NCI-H526 (cell line): ENCODE data around the gene NMBR.
"Not testable (repeated sequence)": the region's sequence is repeated elsewhere in the genome, so short reads cannot be mapped to it uniquely, and the experiment has no call there.

ENCODE experiments used
- DNase-seq, 2 experiments: peaks; one replicate each; lab custom pipeline; 2025; lab: John Stamatoyannopoulos, UW

NMBR gene

DNA sequence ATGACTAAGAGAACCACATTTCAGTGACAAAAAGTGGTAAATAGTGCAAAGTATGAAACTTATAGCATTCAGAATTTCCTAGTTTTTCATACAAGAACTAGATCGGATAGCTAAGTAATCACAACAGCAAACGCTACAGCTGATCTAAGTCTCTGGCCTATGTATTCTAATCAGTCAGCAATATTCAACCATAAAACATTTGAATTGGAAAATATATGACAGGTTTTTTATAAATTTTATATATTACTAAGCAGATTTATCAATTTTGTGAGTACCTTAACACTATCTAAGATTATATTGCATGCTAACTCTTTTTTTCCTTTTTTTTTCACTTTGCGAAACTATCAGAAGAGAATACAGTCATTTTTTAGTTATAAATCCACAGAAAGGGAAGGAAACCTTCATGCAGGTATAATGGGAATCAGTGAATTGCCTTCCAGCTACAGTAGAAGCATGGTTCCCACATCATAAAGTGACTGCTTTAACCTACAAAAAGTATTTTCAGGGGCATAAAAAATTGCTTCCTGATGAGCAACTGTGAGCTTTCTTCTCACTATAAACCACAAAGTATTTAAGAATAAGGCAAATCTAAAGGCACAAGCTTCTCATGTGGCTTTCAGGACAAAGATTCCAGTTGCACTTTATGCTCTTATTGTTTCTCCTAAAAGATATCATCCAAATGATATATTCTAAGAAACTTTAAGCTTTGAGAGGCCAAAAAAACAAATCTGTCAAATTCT is 88.2 kb downstream of the NMBR start:
- no peak for DNase-seq

DNA sequence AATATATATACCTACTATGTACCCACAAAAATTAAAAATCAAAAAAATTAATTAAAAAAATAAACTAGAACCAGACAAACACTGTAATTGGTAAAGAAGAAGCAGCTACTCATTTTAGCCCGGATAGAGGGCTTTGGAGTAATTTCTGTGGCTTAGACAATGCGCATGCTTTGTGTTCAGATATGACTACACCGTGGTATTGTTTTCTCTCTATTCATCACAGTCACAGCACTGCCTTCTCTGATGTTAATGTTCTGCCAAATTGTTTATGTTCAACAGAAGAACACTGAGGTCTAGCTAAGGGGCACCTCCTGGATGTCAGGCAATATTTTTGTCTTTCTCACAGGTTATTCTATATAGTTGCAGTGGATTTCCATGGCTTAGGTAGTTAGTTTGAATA is 91.7 kb downstream of the NMBR start:
- DNase-seq, result no peak

DNA sequence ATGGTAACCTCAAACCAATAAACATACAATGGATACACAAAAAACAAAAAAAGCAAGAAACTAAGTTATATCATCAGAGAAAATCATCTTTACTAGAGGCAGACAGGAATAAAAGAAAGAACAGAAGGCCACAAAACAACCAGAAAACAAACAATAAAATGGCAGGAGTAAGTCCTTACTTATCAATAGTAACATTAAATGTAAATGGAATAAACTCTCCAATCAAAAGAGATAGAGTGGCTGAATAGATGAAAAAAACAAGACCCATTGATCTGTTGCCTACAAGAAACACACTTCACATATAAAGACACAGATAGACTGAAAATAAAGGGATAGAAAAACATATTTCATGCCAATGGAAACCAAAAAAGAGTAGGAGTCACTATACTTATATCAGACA is 95.5 kb downstream of the NMBR start:
- DNase-seq, result no peak

DNA sequence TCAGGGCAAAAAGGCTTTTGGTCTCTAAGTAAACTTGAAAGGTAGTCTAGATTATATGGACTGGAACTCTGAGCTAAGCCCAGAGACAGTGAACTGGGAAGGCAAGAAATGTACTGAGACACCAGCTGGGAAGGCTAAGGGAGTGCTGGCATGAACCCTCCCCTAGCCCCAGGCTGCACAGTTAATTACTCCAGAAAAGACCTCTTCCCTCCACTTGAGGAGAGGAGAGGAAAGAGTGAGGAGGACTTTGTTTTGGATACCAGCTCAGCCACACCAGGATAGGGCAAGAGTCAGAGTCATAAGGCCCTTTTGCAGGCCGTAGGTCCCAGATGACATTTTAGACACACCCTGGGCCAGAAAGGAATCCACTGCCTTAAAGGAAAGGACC is 98.3 kb downstream of the NMBR start:
- DNase-seq, result no peak

- DNase-seq, result no peak
Observed at GRCh38 chr6:142047934-142048592, 98.9 kb downstream of the NMBR start.

GRCh38 chr6:142045380-142046278 is 101.3 kb downstream of the NMBR start:
- peak in 1 of 2 experiments; percentile 12 for DNase-seq

- no peak for DNase-seq
Observed at GRCh38 chr6:142035890-142036289, 111.0 kb downstream of the NMBR start.

- no peak for DNase-seq
Observed at GRCh38 chr6:142031035-142031434, 115.9 kb downstream of the NMBR start.

GRCh38 chr6:142030115-142030619 is 116.8 kb downstream of the NMBR start:
- no peak for DNase-seq

DNA sequence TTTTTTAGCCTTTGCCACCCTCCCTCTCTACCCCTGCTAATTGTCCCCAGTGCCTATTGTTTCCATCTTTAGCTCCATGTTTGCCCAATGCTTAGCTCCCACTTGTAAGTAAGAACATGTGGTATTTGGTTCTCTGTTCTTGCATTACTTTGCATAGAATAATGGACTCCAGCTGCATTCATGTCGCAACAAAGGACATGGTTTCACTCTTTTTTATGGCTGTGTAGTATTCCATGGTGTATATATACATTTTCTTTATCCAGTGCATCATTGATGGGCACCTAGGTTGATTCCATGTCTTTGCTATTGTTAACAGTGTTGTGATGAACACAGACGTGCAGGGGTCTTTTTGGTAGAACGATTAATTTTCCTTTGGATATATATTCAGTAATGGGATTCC is 118.4 kb downstream of the NMBR start:
- no peak for DNase-seq

DNA sequence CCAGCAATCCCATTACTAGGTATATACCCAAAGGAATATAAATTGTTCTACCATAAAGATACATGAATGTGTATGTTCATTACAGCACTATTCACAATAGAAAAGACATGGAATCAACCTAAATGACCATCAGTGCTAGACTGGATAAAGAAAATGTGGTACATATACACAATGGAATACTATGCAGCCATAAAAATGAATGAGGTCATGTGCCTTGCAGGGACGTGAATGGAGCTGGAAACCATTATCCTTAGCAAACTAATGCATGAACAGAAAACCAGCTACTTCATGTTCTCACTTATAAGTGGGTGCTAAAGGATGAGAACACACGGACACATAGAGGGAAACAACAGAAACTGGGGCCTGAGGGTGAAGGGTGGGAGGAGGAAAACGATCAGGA is 119.1 kb downstream of the NMBR start:
- DNase-seq, result not testable (repeated sequence)

- no peak for DNase-seq
Observed at GRCh38 chr6:142027074-142027473, 119.8 kb downstream of the NMBR start.

DNA sequence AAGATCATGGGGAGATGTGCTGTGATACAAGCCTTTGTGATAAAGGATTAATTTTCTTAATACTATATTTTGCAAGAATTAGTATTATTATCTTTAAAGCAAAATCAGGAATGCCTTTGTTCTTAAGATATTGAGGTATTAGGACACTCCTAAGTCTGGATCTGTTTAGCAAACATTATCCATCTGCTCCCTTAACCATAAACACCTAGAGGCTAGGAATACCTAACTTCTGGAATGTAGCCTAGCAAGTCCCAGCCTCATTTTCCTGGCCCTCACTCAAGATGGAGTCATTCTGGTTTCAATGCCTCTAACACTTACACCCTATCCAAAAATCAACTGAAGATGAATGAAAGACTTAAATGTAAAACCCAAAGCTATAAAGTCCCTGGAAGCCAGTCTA is 120.5 kb downstream of the NMBR start:
- no peak for DNase-seq
